NCI-H2107 treated with DMSO at 0.1 percent for 48 hours (cell line): Measurements from ENCODE around the gene EPN3.

Experiments
- DNase-seq: peaks from one replicate; lab custom pipeline; 2025; ENCODE audit not compliant: unreplicated experiment; lab: John Stamatoyannopoulos, UW

The EPN3 gene

GRCh38 chr17:50533720-50534148 is 1.2 kb downstream of the EPN3 start:
- peak; percentile 65 for DNase-seq

DNA sequence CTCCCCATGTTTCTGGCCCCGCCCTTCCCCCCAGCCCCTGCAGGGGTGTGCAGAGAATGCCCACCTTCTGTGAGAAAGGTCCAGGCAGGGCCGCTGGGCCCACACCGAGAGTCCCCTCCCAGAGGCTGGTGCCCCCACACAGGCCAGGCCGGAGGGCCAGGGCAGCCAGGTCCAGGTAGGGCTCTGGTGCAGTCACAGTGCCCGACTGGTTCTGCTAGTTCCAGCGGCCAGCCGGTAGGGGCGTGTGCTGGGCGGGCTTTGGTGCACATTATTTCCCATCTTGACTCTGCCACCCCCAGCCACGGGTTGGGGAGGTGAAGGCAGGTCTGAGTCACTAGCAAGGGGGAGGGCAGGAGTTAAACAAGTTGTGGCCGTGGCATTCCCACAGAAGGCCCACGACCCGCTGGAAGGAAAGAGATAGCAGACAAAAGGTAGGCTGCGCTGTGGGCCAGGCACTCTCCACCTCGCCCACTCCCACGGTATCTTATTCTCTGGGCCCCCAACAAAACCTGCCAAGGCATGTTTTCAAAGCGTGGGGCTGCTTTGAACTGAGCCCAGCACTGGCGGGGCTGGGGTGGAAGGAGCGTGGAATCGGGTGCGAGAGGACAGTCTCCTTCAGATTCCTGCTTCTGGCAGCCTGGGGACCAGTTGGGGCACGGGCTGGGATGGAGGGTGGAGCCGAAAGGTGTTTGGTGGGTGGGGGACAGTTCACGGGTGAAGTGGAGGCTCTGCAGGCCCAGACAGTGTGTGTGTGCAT is 1.9 kb downstream of the EPN3 start:
- DNase-seq, result no peak

GRCh38 chr17:50534979-50535326 is 2.4 kb downstream of the EPN3 start:
- DNase-seq, result no peak

DNA sequence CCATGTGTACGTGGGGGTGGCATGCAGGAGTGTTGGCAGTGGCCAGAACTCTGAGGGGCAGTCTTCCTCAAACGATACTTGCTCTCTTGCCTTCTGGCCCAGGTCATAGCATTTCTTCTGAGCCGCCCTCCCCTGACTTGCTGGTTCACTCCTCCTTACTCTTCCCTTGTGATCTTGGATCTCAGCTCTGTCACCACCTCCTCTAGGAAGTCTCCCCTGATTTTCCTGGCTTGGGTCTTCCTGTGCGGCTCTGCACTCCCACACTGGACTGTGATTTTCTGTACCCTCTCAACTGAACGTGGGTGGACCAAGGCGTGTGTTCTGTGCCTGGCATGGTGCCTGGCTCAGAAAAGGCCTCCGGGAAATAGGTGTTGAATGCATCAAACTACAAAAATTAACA is 2.9 kb downstream of the EPN3 start:
- DNase-seq, result no peak

- DNase-seq, result no peak
Observed at GRCh38 chr17:50536683-50537646, 4.4 kb downstream of the EPN3 start.

- no peak for DNase-seq
Observed at GRCh38 chr17:50537721-50538548, 5.4 kb downstream of the EPN3 start.

DNA sequence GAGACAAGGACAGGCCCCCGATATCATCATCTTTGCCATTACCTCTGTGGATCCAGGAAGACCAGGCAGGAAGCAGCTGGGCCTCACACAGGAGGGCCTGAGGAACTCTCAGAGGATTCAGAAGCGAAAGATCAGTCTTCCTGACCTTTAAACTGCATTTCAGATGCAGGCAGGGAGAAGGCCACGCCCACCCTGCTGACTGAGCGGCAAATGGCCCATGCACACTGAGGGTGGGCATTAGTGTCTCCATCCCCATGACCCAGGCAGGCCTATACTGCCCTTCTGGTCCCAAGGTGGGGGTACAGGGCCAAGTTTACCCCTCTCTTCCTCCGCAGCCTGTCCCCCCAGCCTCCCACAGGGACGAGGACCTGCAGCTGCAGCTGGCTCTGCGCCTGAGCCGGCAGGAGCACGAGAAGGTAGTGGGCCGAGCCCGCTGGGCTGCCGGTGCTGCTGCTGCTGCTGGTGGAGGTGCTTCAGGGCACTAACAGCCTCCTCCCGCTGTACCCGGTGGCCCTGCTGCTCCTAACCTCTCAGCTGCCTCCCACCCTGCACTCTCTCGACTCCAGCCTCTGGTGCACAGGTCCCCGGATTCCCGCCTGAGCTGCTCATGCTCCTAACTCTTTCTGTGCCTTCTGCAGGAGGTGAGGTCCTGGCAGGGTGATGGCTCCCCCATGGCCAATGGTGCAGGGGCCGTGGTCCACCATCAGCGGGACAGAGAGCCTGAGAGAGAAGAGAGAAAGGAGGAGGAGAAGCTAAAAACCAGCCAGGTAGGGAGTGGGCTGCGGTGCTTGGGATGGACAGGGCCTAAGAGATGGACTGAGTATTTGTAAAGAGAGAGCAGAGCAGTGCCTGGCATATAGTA is 6.2 kb downstream of the EPN3 start:
- peak; percentile 5 for DNase-seq

- no peak for DNase-seq
Observed at GRCh38 chr17:50539762-50540559, 7.4 kb downstream of the EPN3 start.

DNA sequence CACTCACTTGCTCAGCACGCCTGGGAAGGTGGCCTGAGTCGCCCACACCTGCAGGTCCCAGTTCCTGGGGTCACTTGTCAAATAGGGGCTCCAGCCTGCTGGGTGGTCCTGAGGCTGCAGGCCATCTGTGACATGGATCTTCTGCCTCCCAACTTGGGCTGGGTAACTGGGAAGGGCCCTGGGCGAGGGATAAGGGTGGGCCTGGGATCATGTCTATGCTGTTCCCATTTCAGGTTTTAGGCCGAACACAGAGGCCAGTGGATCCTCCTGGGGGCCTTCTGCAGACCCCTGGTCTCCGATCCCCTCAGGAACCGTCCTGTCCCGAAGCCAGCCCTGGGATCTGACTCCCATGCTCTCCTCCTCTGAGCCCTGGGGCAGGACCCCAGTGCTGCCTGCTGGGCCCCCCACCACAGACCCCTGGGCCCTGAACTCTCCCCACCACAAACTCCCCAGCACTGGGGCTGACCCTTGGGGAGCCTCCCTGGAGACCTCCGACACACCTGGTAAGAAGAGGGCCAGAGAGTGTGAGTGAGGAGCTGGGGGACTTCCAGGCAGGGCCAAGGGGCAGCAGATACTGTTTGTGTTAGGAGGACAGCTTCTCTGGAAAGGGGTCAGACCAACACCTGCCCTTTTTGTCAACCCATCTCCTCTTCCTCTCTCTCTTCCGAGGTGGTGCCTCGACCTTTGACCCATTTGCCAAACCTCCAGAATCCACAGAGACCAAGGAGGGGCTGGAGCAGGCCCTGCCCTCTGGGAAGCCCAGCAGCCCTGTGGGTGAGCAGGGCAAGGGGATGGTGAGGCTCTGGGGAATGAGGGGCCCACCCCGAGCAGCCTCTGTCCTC is 8.2 kb downstream of the EPN3 start:
- no peak for DNase-seq

GRCh38 chr17:50541402-50541715 is 8.8 kb downstream of the EPN3 start:
- DNase-seq, result no peak

DNA sequence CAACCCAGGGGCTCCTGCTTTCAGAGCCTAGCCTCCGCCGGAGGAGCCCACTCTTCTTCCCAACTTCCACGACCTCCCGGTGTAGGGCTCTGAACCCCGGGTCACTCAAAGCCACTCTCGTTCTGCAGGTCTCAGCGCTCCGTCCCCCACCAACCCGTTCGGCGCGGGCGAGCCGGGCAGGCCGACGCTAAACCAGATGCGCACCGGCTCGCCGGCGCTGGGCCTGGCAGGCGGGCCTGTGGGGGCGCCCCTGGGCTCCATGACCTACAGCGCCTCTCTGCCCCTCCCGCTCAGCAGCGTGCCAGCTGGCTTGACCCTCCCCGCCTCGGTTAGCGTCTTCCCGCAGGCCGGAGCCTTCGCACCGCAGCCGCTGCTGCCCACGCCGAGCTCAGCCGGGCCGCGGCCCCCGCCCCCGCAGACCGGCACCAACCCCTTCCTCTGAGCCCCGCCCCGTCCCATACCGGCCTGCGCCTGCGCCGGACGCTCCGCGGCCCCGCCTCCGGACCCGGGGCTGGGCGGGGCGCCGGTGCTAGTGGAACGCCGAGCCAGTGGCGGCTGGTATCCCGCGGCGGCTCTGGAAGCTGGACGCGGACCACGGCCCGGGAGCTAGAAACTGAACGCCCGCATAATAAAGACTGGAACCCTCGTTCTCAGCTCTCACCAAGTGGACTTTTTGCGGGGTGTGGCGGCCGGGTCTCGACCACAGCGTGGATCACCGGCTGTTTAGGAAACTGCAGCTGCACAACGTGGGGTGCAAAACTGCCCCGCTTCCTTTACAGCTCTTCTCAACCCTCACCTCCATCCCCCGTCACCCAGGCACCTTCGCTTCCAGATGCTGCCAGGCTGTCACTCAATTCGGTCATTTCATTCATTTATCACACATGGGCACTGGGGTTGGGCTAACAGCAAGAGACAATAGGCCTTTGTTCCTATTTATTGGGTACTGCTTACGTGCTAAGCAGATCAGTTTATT is 9.5 kb downstream of the EPN3 start:
- peak; percentile 29 for DNase-seq

GRCh38 chr17:50542795-50543774 is 10.6 kb downstream of the EPN3 start:
- DNase-seq, result no peak

DNA sequence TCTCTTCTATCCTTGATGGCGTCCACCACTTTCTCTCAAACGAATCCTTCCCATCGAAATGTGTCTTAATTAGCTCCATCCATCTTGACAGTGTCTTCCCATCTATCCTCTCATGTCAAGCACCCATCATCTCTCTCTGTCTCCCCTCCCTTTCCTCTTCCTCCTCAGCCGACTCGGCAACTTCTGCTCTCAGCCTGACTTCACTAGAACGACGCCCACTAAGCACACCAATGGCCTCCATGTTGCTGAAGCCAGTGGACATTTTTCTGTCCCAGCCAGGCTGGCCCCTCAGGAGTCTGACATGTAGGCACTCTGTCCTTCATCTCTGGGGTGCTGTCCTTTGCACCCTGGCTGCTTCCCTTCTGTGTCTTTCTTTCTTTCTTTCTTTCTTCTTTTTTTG is 12.0 kb downstream of the EPN3 start:
- DNase-seq, result no peak

GRCh38 chr17:50545311-50545710 is 12.8 kb downstream of the EPN3 start:
- no peak for DNase-seq

DNA sequence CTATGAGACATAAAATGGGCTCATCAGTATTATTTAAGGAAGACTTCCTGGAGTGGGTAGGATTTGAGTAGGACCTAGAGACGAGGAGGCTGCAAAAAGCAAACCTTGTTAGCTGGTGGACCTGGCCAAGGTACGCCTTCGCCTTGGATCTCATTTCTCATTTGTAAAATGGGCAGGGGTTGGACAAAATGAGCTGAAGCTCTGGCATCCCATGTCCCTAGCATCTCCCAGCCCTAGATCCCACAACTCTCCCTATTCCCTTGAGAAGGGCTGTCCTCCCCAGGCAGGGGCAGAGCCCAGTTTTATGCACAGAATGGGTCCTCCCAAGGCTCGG is 14.1 kb downstream of the EPN3 start:
- no peak for DNase-seq

- peak; percentile 41 for DNase-seq
Observed at GRCh38 chr17:50547035-50547735, 14.7 kb downstream of the EPN3 start, which contains the start of gene SPATA20. Gene SPATA20, plus strand, starts transcription at chr17:50547174. Its CDS starts 35 bp downstream, at chr17:50547209.
